Measurements from ENCODE around the gene GPR158. TPM values are rescaled to one million over a fixed set of nuclear protein-coding genes. Genes with fewer than 3 reads are reported as not detected.

GPR158 gene
- total RNA-seq, 2 donors from 2014 or later = not detected

GRCh38 chr10:25616903-25617592, 442.2 kb downstream of the GPR158 start:
- Mint-ChIP-seq H3K27me3 (peaks cover 4% of the 10 kb centered on the region), H3K4me1 (no peaks in the 10 kb centered on the region), H3K9me3 (peaks cover 10% of the 10 kb centered on the region), H3K4me3 (no peak overlapping the region), H3K27ac (no peak overlapping the region), H3K36me3 (ENCODE audit: low read depth) (no peaks in the 10 kb centered on the region)
- no peak for ATAC-seq (replicated peaks)

- H3K9me3 Mint-ChIP-seq = no peaks in the 10 kb centered on the region
- no peaks in the 10 kb centered on the region for H3K36me3 Mint-ChIP-seq (ENCODE audit: low read depth)
- no peak overlapping the region for H3K27ac Mint-ChIP-seq
- no peak for ATAC-seq (replicated peaks)
- no peaks in the 10 kb centered on the region for H3K4me1 Mint-ChIP-seq
- no peak overlapping the region for H3K4me3 Mint-ChIP-seq
- peaks cover under 1% of the 10 kb centered on the region for H3K27me3 Mint-ChIP-seq
These were observed 452.8 kb downstream of the GPR158 start for GRCh38 chr10:25627606-25628005.

GRCh38 chr10:25629333-25629732, 454.5 kb downstream of the GPR158 start:
- H3K4me1 Mint-ChIP-seq = no peaks in the 10 kb centered on the region
- H3K27ac Mint-ChIP-seq = no peak overlapping the region
- ATAC-seq (replicated peaks) = no peak
- H3K4me3 Mint-ChIP-seq = no peak overlapping the region
- no peaks in the 10 kb centered on the region for H3K36me3 Mint-ChIP-seq (ENCODE audit: low read depth)
- no peaks in the 10 kb centered on the region for H3K9me3 Mint-ChIP-seq
- peaks cover 3% of the 10 kb centered on the region for H3K27me3 Mint-ChIP-seq

GRCh38 chr10:25631471-25631870, 456.7 kb downstream of the GPR158 start:
- Mint-ChIP-seq H3K4me1 (no peaks in the 10 kb centered on the region), H3K27me3 (peaks cover 3% of the 10 kb centered on the region), H3K36me3 (ENCODE audit: low read depth) (no peaks in the 10 kb centered on the region), H3K9me3 (no peaks in the 10 kb centered on the region), H3K27ac (no peak overlapping the region), H3K4me3 (no peak overlapping the region)
- ATAC-seq (replicated peaks) = no peak

- no peak overlapping the region for H3K4me3 Mint-ChIP-seq
- H3K27me3 Mint-ChIP-seq = peaks cover 3% of the 10 kb centered on the region
- H3K4me1 Mint-ChIP-seq = no peaks in the 10 kb centered on the region
- no peaks in the 10 kb centered on the region for H3K9me3 Mint-ChIP-seq
- no peak for ATAC-seq (replicated peaks)
- no peaks in the 10 kb centered on the region for H3K36me3 Mint-ChIP-seq (ENCODE audit: low read depth)
- no peak overlapping the region for H3K27ac Mint-ChIP-seq
These were observed 458.0 kb downstream of the GPR158 start for GRCh38 chr10:25632802-25633201.

GRCh38 chr10:25633542-25633941, 458.7 kb downstream of the GPR158 start:
- no peak overlapping the region for H3K4me3 Mint-ChIP-seq
- no peaks in the 10 kb centered on the region for H3K36me3 Mint-ChIP-seq (ENCODE audit: low read depth)
- H3K4me1 Mint-ChIP-seq = no peaks in the 10 kb centered on the region
- peaks cover 3% of the 10 kb centered on the region for H3K27me3 Mint-ChIP-seq
- H3K27ac Mint-ChIP-seq = no peak overlapping the region
- ATAC-seq (replicated peaks) = no peak
- H3K9me3 Mint-ChIP-seq = no peaks in the 10 kb centered on the region

GRCh38 chr10:25639646-25640045, 464.8 kb downstream of the GPR158 start:
- H3K27me3 Mint-ChIP-seq = no peaks in the 10 kb centered on the region
- no peak overlapping the region for H3K4me3 Mint-ChIP-seq
- ATAC-seq (replicated peaks) = no peak
- no peaks in the 10 kb centered on the region for H3K4me1 Mint-ChIP-seq
- no peaks in the 10 kb centered on the region for H3K36me3 Mint-ChIP-seq (ENCODE audit: low read depth)
- H3K9me3 Mint-ChIP-seq = peaks cover 4% of the 10 kb centered on the region
- H3K27ac Mint-ChIP-seq = no peak overlapping the region

- Mint-ChIP-seq H3K27me3 (no peaks in the 10 kb centered on the region), H3K27ac (no peak overlapping the region), H3K4me3 (no peak overlapping the region), H3K4me1 (no peaks in the 10 kb centered on the region), H3K9me3 (peaks cover 4% of the 10 kb centered on the region), H3K36me3 (ENCODE audit: low read depth) (no peaks in the 10 kb centered on the region)
- ATAC-seq (replicated peaks) = no peak
These were observed 466.8 kb downstream of the GPR158 start for GRCh38 chr10:25641595-25641994.

GRCh38 chr10:25642721-25643120, 467.9 kb downstream of the GPR158 start:
- Mint-ChIP-seq H3K4me3 (no peak overlapping the region), H3K36me3 (ENCODE audit: low read depth) (no peaks in the 10 kb centered on the region), H3K27ac (no peak overlapping the region), H3K27me3 (no peaks in the 10 kb centered on the region), H3K9me3 (peaks cover 4% of the 10 kb centered on the region), H3K4me1 (no peaks in the 10 kb centered on the region)
- ATAC-seq (replicated peaks) = no peak

- no peak overlapping the region for H3K4me3 Mint-ChIP-seq
- ATAC-seq (replicated peaks) = no peak
- no peaks in the 10 kb centered on the region for H3K36me3 Mint-ChIP-seq (ENCODE audit: low read depth)
- no peak overlapping the region for H3K27ac Mint-ChIP-seq
- peaks cover 7% of the 10 kb centered on the region for H3K9me3 Mint-ChIP-seq
- no peaks in the 10 kb centered on the region for H3K27me3 Mint-ChIP-seq
- H3K4me1 Mint-ChIP-seq = no peaks in the 10 kb centered on the region
These were observed 471.6 kb downstream of the GPR158 start for GRCh38 chr10:25646371-25646770.

- Mint-ChIP-seq H3K4me1 (no peaks in the 10 kb centered on the region), H3K36me3 (ENCODE audit: low read depth) (no peaks in the 10 kb centered on the region), H3K4me3 (no peak overlapping the region), H3K27ac (no peak overlapping the region), H3K27me3 (no peaks in the 10 kb centered on the region), H3K9me3 (peaks cover 3% of the 10 kb centered on the region)
- ATAC-seq (replicated peaks) = no peak
These were observed 476.7 kb downstream of the GPR158 start for GRCh38 chr10:25651534-25651933.

Other genes starting within 250 kb of the GPR158 start
- under 1 TPM; 0.58 to 0.77 TPM for gene PRTFDC1, start 222.4 kb upstream of the GPR158 start, total RNA-seq
- under 1 TPM in 1 of 2 donors, not detected in 1; 0.45 TPM for gene ENKUR, start 158.8 kb upstream of the GPR158 start, total RNA-seq
- gene THNSL1, start 158.4 kb upstream of the GPR158 start, total RNA-seq = 1 to 10 TPM; 4.7 to 5.1 TPM